ENCODE data around the gene CTNND2. TPM values are rescaled to one million over a fixed set of nuclear protein-coding genes. Genes with fewer than 3 reads are reported as not detected.
A peak's percentile ranks its signal among the peaks of the same experiment; 100 is the strongest.

Gene CTNND2
- total RNA-seq, 4 donors from 2014 or later: 0.22 to 2.8 (median 0.39) TPM

GRCh38 chr5:11719888-11720481 is 184.3 kb downstream of the CTNND2 start:
- peak; percentile 67 to 68 for DNase-seq
- intact Hi-C loops (cut with DNase I): no loop called here

DNA sequence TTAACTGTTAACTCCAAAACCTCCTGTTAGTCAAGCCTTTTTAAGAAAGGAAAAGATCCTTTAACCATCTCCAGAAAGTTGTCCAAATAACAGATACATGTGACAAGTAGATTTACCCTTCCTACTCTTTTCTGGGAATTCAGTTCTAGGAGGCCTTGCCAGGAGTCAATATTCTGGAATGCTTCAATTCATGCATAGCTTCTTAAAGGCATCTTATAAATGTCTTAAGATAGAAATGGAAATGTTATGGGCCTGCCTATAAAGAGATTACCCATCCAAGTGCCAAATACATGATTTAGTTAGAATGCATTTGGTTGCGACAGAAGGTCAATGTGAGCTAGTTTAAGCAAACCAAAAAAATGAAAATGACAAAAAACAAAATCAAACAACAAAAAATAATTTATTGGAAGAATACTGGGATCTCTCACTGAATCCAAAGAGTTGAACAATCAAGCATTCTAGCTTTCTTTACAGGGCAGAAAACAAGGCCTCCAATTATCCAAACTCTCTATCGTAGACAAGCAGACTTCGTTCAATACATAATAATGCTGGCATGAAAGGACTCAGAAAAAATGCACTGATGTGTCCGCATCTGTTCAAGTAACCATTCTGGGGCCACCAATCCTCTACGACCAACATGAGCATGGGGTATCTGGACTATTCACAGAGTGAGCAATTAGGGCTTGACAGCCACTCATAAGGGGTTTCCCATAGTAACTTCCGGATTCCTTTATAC is 188.6 kb downstream of the CTNND2 start:
- H3K36me3 ChIP-seq: no peaks in the 10 kb centered on the region

More at GRCh38 chr5:11719888-11720481, 184.3 kb downstream of the CTNND2 start:
- H3K4me1 ChIP-seq: no peaks in the 10 kb centered on the region
- no peaks in the 10 kb centered on the region for H3K9me3 ChIP-seq
- WGBS, 2 donors: 32 to 35% methylated on average over 5 of the region's 5 CpGs
- H3K4me3 ChIP-seq (replicated peaks in 1 of 3): no peak overlapping the region
- no peaks in the 10 kb centered on the region for H3K27me3 ChIP-seq
- no peak overlapping the region for H3K27ac ChIP-seq
- no peaks in the 10 kb centered on the region for H3K36me3 ChIP-seq
- TF ChIP-seq POLR2A (IDR thresholded peaks at IDR 0.05): no peak
- TF ChIP-seq, protein P1, sequence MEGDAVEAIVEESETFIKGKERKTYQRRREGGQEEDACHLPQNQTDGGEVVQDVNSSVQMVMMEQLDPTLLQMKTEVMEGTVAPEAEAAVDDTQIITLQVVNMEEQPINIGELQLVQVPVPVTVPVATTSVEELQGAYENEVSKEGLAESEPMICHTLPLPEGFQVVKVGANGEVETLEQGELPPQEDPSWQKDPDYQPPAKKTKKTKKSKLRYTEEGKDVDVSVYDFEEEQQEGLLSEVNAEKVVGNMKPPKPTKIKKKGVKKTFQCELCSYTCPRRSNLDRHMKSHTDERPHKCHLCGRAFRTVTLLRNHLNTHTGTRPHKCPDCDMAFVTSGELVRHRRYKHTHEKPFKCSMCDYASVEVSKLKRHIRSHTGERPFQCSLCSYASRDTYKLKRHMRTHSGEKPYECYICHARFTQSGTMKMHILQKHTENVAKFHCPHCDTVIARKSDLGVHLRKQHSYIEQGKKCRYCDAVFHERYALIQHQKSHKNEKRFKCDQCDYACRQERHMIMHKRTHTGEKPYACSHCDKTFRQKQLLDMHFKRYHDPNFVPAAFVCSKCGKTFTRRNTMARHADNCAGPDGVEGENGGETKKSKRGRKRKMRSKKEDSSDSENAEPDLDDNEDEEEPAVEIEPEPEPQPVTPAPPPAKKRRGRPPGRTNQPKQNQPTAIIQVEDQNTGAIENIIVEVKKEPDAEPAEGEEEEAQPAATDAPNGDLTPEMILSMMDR (IDR thresholded peaks at IDR 0.05): peak in 3 of 6 experiments; percentile 38 to 51 (median 48)

DNA sequence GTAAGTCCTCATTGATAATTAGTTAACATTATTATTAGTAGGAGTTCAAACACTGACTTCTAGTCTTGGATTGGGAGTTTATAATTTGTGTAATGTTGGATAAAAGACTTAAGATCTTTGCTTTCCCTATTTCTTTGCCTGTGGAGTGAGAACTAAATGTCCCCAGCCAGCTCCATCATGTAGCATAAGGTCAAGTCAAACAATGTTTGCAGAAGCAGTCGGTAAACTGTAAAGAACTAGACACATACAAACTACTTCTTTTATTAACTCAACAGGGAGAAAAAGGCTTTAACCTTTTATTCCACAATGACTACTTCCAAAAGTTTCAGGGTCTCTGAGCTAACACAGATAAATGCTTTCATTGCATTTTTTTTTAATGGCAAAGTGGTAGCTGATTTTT is 192.3 kb downstream of the CTNND2 start:
- no peak for DNase-seq
- Histone ChIP-seq H3K27me3 (no peaks in the 10 kb centered on the region), H3K4me1 (no peaks in the 10 kb centered on the region), H3K9me3 (no peaks in the 10 kb centered on the region), H3K4me3 (replicated peaks in 1 of 3) (no peak overlapping the region), H3K36me3 (no peaks in the 10 kb centered on the region), H3K27ac (no peak overlapping the region)
- TF ChIP-seq POLR2A (IDR thresholded peaks at IDR 0.05): no peak
- TF ChIP-seq, protein P1 (IDR thresholded peaks at IDR 0.05): no peak
- 61 to 71% methylated on average over 1 of the region's 1 CpG for WGBS, 2 donors
- intact Hi-C loops (cut with DNase I): no loop called here

More for the DNA sequence above, 188.6 kb downstream of the CTNND2 start:
- Histone ChIP-seq H3K27me3 (no peaks in the 10 kb centered on the region), H3K9me3 (no peaks in the 10 kb centered on the region), H3K4me3 (replicated peaks in 1 of 3) (no peak overlapping the region), H3K4me1 (no peaks in the 10 kb centered on the region), H3K27ac (no peak overlapping the region)
- 90 to 95% methylated on average over 6 of the region's 6 CpGs for WGBS, 2 donors
- intact Hi-C loops (cut with DNase I): no loop called here
- TF ChIP-seq POLR2A (IDR thresholded peaks at IDR 0.05): no peak
- TF ChIP-seq, protein P1 (IDR thresholded peaks at IDR 0.05): no peak
- no peak for DNase-seq

- no peaks in the 10 kb centered on the region for H3K36me3 ChIP-seq
- H3K27me3 ChIP-seq: no peaks in the 10 kb centered on the region
- 32 to 58% methylated on average over 4 of the region's 4 CpGs for whole genome bisulfite sequencing, 2 donors
- intact Hi-C loops (cut with DNase I): no loop called here
- TF ChIP-seq, protein P1 (IDR thresholded peaks at IDR 0.05): no peak
- TF ChIP-seq POLR2A (IDR thresholded peaks at IDR 0.05): no peak
- H3K27ac ChIP-seq: no peak overlapping the region
- H3K4me1 ChIP-seq: no peaks in the 10 kb centered on the region
- no peak for DNase-seq
- no peak overlapping the region for H3K4me3 ChIP-seq (replicated peaks in 1 of 3)
- no peaks in the 10 kb centered on the region for H3K9me3 ChIP-seq
Observed at GRCh38 chr5:11709021-11709420, 195.2 kb downstream of the CTNND2 start.

GRCh38 chr5:11704916-11705315 is 199.3 kb downstream of the CTNND2 start:
- TF ChIP-seq, protein P1 (IDR thresholded peaks at IDR 0.05): no peak
- no peak for TF ChIP-seq POLR2A (IDR thresholded peaks at IDR 0.05)
- no peaks in the 10 kb centered on the region for H3K36me3 ChIP-seq
- intact Hi-C loops (cut with DNase I): no loop called here

More at GRCh38 chr5:11704916-11705315, 199.3 kb downstream of the CTNND2 start:
- H3K9me3 ChIP-seq: no peaks in the 10 kb centered on the region
- H3K4me3 ChIP-seq (replicated peaks in 1 of 3): no peak overlapping the region
- no peak for DNase-seq
- WGBS, 2 donors: 89 to 94% methylated on average over 1 of the region's 1 CpG
- no peaks in the 10 kb centered on the region for H3K4me1 ChIP-seq
- no peak overlapping the region for H3K27ac ChIP-seq
- no peaks in the 10 kb centered on the region for H3K27me3 ChIP-seq

All from thyroid gland (tissue), 4 donors.